ENCODE measurements around the gene ROR2.

- TF ChIP-seq CTCF (IDR thresholded peaks at IDR 0.05 in 8 of 11, conservative IDR thresholded peaks at IDR 0.05 in 3 of 11) (no peak), POLR2AphosphoS5 (IDR thresholded peaks at IDR 0.05) (no peak)
These were observed 25.9 kb downstream of the ROR2 start for GRCh38 chr9:91924090-91924489.
